Measurements from ENCODE around the gene ADAM15.

GRCh38 chr1:155022927-155023236 lies 28.2 kb upstream of the ADAM15 start:
- TF ChIP-seq CTCF (conservative IDR thresholded peaks at IDR 0.05) (no peak), EZH2 (IDR thresholded peaks at IDR 0.05; ENCODE audit: low read depth) (no peak)

Measured in PC-9 (cell line).